Epithelial cell of prostate (primary cell): Measurements from ENCODE around the gene ZNF581.

Experiments
- DNase-seq: peaks from one replicate; pipeline ENCODE4 v3.0.0-alpha.2; 2011; ENCODE audit warnings: low read depth, low spot score
- H3K27ac ChIP-seq: fragments of 450-650 bp; 2 replicates; pipeline ENCODE4 v1.5.1; 2017; ENCODE audit warnings: mild to moderate bottlenecking

Gene ZNF581

GRCh38 chr19:55624109-55625003 lies 19.1 kb upstream of the ZNF581 start, which contains the start of gene ZNF784:
TSS of gene ZNF784 (minus strand) at chr19:55624566. CDS start at chr19:55624561, 5 bp downstream.
- peak within 1 kb of the TSS; percentile 81 for H3K27ac ChIP-seq
- peak; percentile 41 for DNase-seq

GRCh38 chr19:55625004-55625326 lies 18.5 kb upstream of the ZNF581 start:
- no peak for DNase-seq
- H3K27ac ChIP-seq = peak overlapping the region; percentile 81

- no peak overlapping the region for H3K27ac ChIP-seq
- no peak for DNase-seq
These were observed 17.1 kb upstream of the ZNF581 start for GRCh38 chr19:55626350-55626749.

- DNase-seq = peak; percentile 84
- H3K27ac ChIP-seq = no peak overlapping the region
These were observed 11.0 kb upstream of the ZNF581 start for GRCh38 chr19:55632463-55632834.

GRCh38 chr19:55633861-55634260 lies 9.6 kb upstream of the ZNF581 start:
- no peak overlapping the region for H3K27ac ChIP-seq
- DNase-seq = no peak

- no peak for DNase-seq
- peak overlapping the region; percentile 72 for H3K27ac ChIP-seq
These were observed 8.1 kb upstream of the ZNF581 start for GRCh38 chr19:55635334-55635717.

DNA sequence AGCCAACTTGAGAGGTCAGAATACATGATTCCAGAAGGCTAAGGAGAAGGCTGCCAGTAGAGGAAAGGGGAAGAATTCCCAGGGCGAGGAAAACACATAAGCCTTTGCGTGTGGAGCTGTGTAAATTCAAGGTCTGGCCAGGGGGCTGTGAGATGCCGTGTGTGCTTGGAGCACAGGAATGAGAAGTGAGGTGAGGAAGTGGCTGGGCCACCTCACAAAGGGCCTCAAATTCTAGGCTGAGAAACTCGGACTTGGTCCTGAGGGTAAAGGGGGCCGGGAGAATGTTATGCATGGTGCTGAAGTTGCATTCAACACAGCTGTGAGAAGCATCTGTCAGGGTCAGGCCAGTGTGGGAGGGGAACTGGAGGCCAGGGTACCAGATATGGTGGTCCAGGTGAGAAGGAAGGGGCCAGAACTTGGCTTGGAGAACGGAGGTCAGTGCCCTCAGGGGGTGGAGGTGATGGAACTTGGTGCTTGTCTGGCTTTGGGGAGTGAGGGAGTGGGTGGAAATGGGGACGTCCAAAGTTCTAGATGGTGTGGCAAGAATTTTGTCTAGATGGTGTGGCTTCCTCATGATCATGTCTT lies 7.5 kb upstream of the ZNF581 start:
- no peak for DNase-seq
- peak overlapping the region; percentile 72 for H3K27ac ChIP-seq

GRCh38 chr19:55636723-55637122 lies 6.7 kb upstream of the ZNF581 start:
- DNase-seq = no peak
- H3K27ac ChIP-seq = no peak overlapping the region

DNA sequence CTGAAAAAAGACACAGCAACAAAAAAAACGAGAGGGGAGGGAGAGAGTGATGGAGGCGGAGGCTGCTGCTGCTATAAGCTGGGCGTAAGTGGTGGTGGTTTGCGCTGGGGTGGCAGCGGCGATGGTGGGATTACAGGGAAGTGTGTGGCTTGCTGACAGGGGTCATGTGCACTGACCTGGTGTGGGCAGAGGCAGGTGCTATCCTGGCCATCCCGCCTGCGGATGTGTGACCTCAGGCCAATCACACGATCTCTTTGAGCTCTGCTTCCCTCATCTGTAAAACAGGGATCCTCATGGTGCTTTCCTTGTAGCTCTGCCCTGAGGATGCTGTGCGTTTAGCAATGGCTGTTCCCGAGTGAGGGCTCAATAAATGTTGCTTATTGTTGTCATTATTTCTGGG lies 5.9 kb upstream of the ZNF581 start:
- no peak overlapping the region for H3K27ac ChIP-seq
- DNase-seq = no peak

- no peak for DNase-seq
- H3K27ac ChIP-seq = no peak overlapping the region
These were observed 4.5 kb upstream of the ZNF581 start for GRCh38 chr19:55638864-55639359.

GRCh38 chr19:55640043-55640576 lies 3.3 kb upstream of the ZNF581 start:
- peak overlapping the region; percentile 86 for H3K27ac ChIP-seq
- DNase-seq = no peak

DNA sequence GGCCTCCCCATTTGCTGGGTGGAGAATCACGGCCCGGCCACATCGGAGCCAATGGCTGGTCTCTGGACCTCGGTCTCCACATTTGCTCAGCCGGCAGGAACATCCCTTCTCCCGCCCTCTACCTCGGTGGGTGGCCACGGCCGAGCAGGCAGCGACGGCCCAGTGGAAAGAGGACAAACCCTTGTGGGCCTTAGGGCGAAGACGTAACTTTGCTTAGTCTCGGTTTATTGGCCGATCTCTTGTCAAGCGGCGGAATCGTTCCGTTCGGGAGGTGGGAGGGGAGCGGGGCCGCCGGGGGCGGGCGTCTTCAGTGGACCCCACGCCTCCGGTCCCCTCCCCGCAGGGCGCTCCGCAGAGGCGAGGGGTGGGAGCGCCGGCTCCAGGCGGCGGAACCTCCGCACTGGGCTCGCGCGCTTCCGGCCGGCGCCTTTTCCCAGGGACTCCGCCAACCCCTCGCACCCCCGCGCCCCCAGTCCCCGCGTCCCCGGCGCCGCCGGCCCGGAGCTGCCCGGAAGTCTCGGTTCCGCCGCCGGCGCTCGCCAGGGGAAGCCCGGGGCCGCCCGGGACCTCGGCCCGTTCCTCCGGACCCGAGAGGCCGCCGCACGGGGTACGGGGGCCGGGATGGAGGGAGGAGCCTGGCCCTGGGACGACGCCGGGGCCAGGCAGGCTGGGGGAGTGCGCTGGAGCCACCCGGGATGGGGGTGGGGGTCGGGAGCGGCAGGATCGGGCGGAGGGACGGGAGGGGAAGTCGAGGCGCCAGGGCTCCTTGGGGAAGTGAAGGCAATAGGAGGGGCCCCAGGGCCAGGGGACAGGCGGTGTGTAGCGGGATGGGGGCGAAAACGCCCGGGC lies 2.6 kb upstream of the ZNF581 start, which contains the start of gene ZNF580:
Gene ZNF580 (plus strand): TSS at position 426 of the 849 bp plus-strand sequence. CDS start 1,507 bp downstream, outside the sequence.
- peak within 1 kb of the TSS; percentile 86 for H3K27ac ChIP-seq
- no peak for DNase-seq

GRCh38 chr19:55641426-55642152 lies 1.9 kb upstream of the ZNF581 start:
- no peak for DNase-seq
- peak overlapping the region; percentile 86 for H3K27ac ChIP-seq

- peak overlapping the region; percentile 86 for H3K27ac ChIP-seq
- DNase-seq = no peak
These were observed 1.1 kb upstream of the ZNF581 start for GRCh38 chr19:55642153-55643002.

DNA sequence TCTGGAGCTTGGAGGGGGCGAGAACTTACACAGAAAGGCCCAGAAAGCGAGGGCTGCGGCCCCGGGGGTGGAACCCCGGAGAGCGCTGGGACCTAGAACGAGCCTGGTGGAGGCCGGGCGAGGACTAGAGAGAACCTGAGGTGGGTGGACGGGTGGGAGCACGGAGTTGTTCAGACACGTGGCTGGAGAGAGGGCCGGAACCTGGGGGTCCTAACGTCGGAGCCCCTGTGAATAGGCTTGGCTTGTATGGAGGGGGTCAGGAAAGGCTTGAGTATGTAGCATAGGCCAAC lies 383 bp downstream of the ZNF581 start:
- H3K27ac ChIP-seq = peak overlapping the region; percentile 86
- no peak for DNase-seq

DNA sequence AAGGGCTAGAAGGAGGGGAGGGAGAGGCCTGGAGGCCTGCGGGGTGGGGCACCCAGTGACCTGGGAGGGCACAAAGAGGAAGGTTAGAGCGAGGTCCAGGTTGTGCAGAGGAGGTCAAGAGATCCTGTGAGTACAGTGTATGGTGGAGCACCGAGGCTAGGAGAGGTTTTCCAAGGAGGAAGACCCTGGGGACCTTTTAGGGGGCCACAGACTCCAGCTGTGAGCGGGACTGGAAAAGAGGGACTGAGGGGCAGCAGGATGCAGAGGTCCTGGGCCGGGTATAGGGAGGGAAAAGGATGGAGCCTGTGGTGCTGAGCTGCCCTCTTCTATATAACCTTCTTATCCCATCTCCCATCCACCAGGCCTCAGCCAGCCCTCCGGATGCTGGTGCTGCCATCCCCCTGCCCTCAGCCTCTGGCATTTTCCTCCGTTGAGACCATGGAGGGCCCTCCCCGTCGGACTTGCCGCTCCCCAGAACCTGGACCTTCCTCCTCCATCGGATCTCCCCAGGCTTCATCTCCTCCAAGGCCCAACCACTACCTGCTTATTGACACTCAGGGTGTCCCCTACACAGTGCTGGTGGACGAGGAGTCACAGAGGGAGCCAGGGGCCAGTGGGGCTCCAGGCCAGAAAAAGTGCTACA lies 863 bp downstream of the ZNF581 start:
- peak overlapping the region; percentile 86 for H3K27ac ChIP-seq
- DNase-seq = no peak

DNA sequence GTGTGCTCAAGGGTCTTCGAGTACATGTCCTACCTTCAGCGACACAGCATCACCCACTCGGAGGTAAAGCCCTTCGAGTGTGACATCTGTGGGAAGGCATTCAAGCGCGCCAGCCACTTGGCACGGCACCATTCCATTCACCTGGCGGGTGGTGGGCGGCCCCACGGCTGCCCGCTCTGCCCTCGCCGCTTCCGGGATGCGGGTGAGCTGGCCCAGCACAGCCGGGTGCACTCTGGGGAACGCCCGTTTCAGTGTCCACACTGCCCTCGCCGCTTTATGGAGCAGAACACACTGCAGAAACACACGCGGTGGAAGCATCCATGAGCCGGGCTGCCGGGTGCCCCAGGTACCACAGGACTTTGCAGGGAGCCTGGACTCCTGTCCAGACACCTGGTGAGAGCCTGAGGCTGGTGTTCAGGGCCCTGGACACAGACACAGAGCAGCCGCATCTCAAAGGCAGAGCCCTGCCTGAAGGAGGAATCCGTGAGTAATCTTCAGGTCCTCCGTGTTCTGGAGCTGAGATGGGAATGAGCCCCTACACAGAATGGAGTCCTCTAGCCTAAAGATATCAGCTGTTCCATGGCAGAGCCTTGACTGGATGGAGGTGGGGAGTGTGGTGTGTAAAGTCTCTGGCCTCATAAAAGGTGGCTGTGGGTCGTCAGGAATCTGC lies 1.5 kb downstream of the ZNF581 start:
- no peak overlapping the region for H3K27ac ChIP-seq
- no peak for DNase-seq

DNA sequence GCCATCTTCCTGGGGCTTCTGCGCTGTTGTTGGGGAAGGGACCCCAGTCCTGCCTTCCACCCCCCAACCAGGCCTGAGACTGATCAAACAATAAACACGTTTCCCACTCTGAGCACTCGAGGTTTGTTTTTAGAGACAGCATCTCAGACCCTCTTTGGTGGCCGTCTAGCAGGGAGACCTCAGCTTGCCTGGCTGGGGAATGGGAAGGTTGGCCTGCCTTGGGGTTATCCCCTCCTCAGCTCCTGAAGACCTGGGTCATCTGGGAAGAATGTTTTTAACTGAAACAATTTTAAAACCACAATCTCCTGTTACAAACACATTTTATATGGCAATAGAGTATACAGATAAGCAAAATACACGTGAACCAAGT lies 2.0 kb downstream of the ZNF581 start:
- no peak for DNase-seq
- H3K27ac ChIP-seq = no peak overlapping the region
